NB4 (cell line): ENCODE data around the gene AQP4.

Source experiments
- DNase-seq: peaks from one replicate; pipeline ENCODE4 v3.0.0; 2010; ENCODE audit warnings: low read depth
- H3K4me3 ChIP-seq: one replicate; pipeline ENCODE4 v1.5.1; 2011; ENCODE audit warnings: mild to moderate bottlenecking, low read depth, low read length, moderate library complexity
- CTCF ChIP-seq: IDR thresholded peaks from one replicate; pipeline ENCODE4 v1.5.1; 2012; ENCODE audit warnings: low read depth, low read length
- MYC ChIP-seq: IDR thresholded peaks from 2 replicates; pipeline ENCODE4 v1.6.1; 2011; ENCODE audit warnings: low read depth, low read length
- POLR2A ChIP-seq: IDR thresholded peaks from 2 replicates; pipeline ENCODE4 v1.6.1; 2011; ENCODE audit warnings: mild to moderate bottlenecking; ENCODE audit not compliant: insufficient read length; ENCODE audit errors: extremely low read depth
- TF ChIP-seq, protein P1 (sequence below): IDR thresholded peaks from 2 replicates; pipeline ENCODE4 v1.6.1; 2011; ENCODE audit warnings: low read depth, low read length

The AQP4 gene

DNA sequence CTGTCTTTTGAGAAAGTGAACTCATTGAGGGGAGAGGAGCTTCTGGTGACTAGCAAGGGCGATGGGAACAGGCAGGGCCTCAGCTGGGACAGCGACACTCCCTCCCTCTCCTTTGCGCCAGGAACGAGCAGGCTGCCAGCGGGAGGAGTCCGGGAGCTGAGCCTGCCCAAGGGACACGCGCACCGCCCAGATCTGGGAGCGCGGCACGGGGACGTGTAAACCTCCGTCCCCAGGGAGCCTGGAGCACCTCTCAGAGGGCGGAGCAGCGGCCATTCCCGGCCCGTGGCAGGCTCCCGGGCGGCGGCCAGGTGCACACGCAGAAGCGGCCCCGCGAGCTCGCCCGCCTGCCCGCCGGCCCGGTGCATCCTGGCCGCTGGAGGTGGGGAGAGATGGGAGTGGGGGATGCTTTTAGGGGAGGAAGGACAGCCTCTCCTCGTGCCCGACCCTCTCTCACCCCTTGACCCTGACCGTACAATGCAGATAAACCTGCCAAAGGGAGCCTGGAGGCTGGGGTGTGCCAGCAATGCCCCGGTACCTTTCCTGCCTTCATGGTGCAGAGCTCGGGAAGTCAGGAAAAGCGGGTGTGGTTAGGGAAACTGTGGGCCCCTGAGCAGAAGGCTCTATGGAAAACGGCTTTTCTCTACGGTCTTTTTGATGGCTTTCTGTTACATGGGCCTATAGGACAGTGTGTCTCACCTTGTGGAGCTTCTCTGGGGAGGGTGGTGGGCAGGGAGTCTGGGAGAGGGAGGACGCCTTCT lies 2.2 kb downstream of the AQP4 start:
- TF ChIP-seq CTCF: no peak
- no peak for DNase-seq
- no peak overlapping the region for H3K4me3 ChIP-seq

- no peak for DNase-seq
- no peak overlapping the region for H3K4me3 ChIP-seq
- no peak for TF ChIP-seq POLR2A
- TF ChIP-seq CTCF: no peak
- TF ChIP-seq, protein P1, sequence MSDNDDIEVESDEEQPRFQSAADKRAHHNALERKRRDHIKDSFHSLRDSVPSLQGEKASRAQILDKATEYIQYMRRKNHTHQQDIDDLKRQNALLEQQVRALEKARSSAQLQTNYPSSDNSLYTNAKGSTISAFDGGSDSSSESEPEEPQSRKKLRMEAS: no peak
- TF ChIP-seq MYC: no peak
These were observed 3.4 kb downstream of the AQP4 start for GRCh38 chr18:26862084-26862483.

DNA sequence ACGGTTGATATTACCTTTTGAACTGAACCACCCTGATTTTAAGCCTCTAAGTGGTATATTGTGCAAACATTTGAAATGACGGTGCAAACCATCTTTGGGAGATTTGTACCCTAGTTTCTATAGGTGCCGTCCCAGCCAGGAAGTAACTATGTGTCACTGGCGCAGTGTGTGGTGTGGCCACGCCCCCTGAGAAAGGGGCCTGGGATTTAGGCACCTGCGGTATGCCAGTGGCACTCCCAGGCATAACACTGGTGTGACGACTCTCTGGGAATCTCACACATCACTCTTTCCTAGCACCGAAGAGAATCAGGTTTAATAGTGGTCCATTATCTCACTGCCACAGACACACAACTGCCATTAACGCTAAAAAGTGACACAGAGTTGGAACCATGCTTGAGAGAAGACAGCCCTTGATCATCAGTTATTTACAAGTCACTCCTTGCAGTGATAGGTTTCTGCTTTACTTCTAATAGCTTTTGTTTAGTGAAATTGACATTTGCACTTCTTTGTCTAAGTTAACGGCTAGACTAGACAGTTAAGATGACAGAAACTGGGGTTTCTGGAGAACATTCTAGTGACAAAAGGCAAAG lies 11.1 kb downstream of the AQP4 start:
- DNase-seq: no peak
- TF ChIP-seq POLR2A: no peak
- TF ChIP-seq CTCF: no peak
- TF ChIP-seq, protein P1: no peak
- TF ChIP-seq MYC: no peak
- H3K4me3 ChIP-seq: no peak overlapping the region

GRCh38 chr18:26853401-26853800 lies 12.1 kb downstream of the AQP4 start:
- no peak overlapping the region for H3K4me3 ChIP-seq
- TF ChIP-seq MYC (no peak), CTCF (no peak), POLR2A (no peak)
- TF ChIP-seq, protein P1: no peak
- DNase-seq: no peak

DNA sequence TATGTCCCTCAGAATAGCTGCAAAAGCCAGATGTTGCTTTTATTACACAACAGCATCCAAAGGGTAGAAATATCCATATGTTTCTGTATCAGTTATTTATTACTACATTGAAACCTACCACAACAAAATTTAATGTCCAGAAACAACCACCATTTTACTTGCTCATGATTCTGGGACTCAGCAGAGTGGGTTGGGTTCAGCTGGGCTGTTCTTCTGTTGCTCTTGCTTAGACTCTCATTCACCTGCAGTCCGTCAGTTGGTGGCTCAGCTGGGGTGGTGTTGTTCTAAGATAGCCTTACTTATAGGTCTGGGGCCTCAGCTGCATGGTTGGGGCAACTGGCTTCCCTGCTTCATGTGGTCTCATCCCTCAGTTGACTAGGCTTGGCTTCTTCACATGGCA lies 21.7 kb downstream of the AQP4 start:
- no peak for TF ChIP-seq MYC
- TF ChIP-seq, protein P1: no peak
- TF ChIP-seq POLR2A: no peak
- no peak for TF ChIP-seq CTCF
- no peak overlapping the region for H3K4me3 ChIP-seq

More for the DNA sequence above, 21.7 kb downstream of the AQP4 start:
- DNase-seq: no peak
